A673 (cell line): Measurements from ENCODE around the gene MAP9. TPM values are rescaled to one million over a fixed set of nuclear protein-coding genes. Genes with fewer than 3 reads are reported as not detected.

Source experiments
- BruUV-seq: library from RNA; stranded (reverse); fragments of 400-500 nt; replicated peaks from 2 replicates; lab custom pipeline; 2021; lab: Mats Ljungman, UMichigan
- CTCF ChIA-PET: fragments of 300-600 bp; sonication (Branson Sonifier 250); formaldehyde crosslinking; loops from one replicate; lab custom pipeline; 2022; ENCODE audit warnings: antibody characterized with exemption; lab: Charles Lee
- POLR2A ChIA-PET: fragments of 300-600 bp; sonication (Branson Sonifier 250); formaldehyde crosslinking; loops from one replicate; lab custom pipeline; 2022; ENCODE audit warnings: antibody characterized with exemption; ENCODE audit not compliant: low non-redundant PET; lab: Charles Lee
- DNase-seq: peaks from one replicate; pipeline ENCODE4 v3.0.0-alpha.2; 2015; ENCODE audit warnings: low spot score
- H3K27ac ChIP-seq: fragments of 200-600 bp; sonication (generic); 2 replicates; pipeline ENCODE4 v1.5.1; 2016; ENCODE audit warnings: mixed run types, low read depth, mild to moderate bottlenecking, mixed read lengths, antibody characterized with exemption, low read length; ENCODE audit not compliant: poor library complexity, severe bottlenecking
- H3K27me3 ChIP-seq: fragments of 200-600 bp; sonication (generic); replicated peaks from 2 replicates; pipeline ENCODE4 v1.6.1; 2017; ENCODE audit warnings: mixed run types, low read depth, mild to moderate bottlenecking, mixed read lengths, antibody characterized with exemption, low read length; ENCODE audit not compliant: insufficient read depth, poor library complexity
- H3K36me3 ChIP-seq: fragments of 200-600 bp; sonication (generic); 2 replicates; pipeline ENCODE4 v1.6.1; 2016; ENCODE audit warnings: mixed run types, mild to moderate bottlenecking, mixed read lengths, antibody characterized with exemption, low read length; ENCODE audit not compliant: insufficient read depth, poor library complexity, severe bottlenecking
- H3K4me1 ChIP-seq: fragments of 200-600 bp; sonication (generic); 2 replicates; pipeline ENCODE4 v1.6.1; 2017; ENCODE audit warnings: mixed run types, mild to moderate bottlenecking, mixed read lengths, antibody characterized with exemption, low read length; ENCODE audit not compliant: insufficient read depth, poor library complexity, severe bottlenecking
- H3K4me3 ChIP-seq: fragments of 200-600 bp; sonication (generic); 2 replicates; pipeline ENCODE4 v1.5.1; 2016; ENCODE audit warnings: low read depth, mixed run types, mild to moderate bottlenecking, mixed read lengths, low read length; ENCODE audit not compliant: poor library complexity, severe bottlenecking
- H3K9me3 ChIP-seq: fragments of 200-600 bp; sonication (generic); 2 replicates; pipeline ENCODE4 v1.6.1; 2016; ENCODE audit warnings: mixed run types, low read depth, mild to moderate bottlenecking, mixed read lengths, antibody characterized with exemption, low read length; ENCODE audit not compliant: poor library complexity, severe bottlenecking
- EZH2 ChIP-seq: fragments of 200-600 bp; sonication (generic); IDR thresholded peaks from 2 replicates; pipeline ENCODE4 v1.6.1; 2017; ENCODE audit warnings: borderline replicate concordance, low read depth, mild to moderate bottlenecking, mixed read lengths, antibody characterized with exemption, low read length; ENCODE audit not compliant: poor library complexity, severe bottlenecking
- intact Hi-C: fragments of 100-400 bp; cut with micrococcal nuclease; formaldehyde crosslinking; loops from one replicate; pipeline ENCODE4 v1.10.0; 2022; ENCODE audit not compliant: unreplicated experiment
- total RNA-seq: library from RNA; stranded (reverse); gene quantifications from 2 replicates; pipeline ENCODE4 v1.2.3, GENCODE V29; 2021
- TF ChIP-seq, protein P1 (sequence below): fragments of 300-800, 200-600 bp; sonication (generic); conservative IDR thresholded peaks from 2 replicates; pipeline ENCODE4 v1.5.1; 2017; ENCODE audit warnings: low read depth, mild to moderate bottlenecking, antibody characterized with exemption, low read length, moderate library complexity, mixed read lengths

Gene MAP9
- total RNA-seq, 1 experiment from 2014 or later: 13.7 TPM

DNA sequence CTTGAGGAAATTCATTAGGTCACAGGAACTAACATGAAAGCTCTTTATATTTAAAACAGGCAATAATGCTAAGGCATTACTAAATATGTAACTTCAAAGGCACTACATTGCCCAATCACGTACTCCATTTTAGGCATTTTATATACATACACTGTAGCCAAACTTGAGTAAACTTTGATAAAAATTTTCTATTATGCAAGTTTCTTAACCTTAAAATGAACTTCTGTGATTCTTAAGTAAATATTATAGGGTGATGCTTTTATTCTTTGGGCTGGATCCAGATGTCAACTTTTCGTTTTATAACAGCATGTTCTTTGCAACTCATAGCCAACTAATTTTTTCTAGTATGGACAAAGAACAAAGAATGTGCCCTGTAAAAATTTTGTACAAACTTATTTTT lies 28.3 kb upstream of the MAP9 start:
- CTCF ChIA-PET: no interaction called here
- DNase-seq: no peak
- POLR2A ChIA-PET: no interaction called here

DNA sequence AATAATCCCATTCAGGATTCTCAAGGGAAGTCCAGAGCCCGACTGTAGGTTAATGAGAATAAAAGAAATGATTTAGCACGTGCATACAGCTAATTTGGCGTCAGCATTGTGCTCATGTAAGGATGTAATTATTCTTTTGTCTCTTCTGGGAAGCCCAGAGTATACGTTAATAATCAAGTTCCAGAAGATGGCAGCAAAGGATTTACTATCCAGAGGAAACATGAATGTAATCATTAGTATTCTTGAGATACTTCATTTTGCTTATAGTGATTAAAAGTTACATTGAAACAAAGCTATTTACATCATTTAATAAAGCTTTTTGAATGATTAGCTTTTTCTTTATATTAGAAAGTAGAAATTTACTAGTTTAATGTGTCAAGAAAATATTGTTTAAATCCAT lies 27.1 kb upstream of the MAP9 start:
- no peaks in the 10 kb centered on the region for H3K9me3 ChIP-seq
- no TSS peak for BruUV-seq
- peak; percentile 64 for DNase-seq
- no peak overlapping the region for H3K27ac ChIP-seq
- intact Hi-C loops: loop anchor here (1.0 to 5.0 kb wide), 2 partner anchors 383 to 548 kb away; partner anchors contain the start of gene CTSO
- TF ChIP-seq, protein P1, sequence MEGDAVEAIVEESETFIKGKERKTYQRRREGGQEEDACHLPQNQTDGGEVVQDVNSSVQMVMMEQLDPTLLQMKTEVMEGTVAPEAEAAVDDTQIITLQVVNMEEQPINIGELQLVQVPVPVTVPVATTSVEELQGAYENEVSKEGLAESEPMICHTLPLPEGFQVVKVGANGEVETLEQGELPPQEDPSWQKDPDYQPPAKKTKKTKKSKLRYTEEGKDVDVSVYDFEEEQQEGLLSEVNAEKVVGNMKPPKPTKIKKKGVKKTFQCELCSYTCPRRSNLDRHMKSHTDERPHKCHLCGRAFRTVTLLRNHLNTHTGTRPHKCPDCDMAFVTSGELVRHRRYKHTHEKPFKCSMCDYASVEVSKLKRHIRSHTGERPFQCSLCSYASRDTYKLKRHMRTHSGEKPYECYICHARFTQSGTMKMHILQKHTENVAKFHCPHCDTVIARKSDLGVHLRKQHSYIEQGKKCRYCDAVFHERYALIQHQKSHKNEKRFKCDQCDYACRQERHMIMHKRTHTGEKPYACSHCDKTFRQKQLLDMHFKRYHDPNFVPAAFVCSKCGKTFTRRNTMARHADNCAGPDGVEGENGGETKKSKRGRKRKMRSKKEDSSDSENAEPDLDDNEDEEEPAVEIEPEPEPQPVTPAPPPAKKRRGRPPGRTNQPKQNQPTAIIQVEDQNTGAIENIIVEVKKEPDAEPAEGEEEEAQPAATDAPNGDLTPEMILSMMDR: peak; percentile 50
- TF ChIP-seq EZH2: no peak
- no peak overlapping the region for H3K4me3 ChIP-seq
- ChIA-PET CTCF (interaction anchor here (0.6 kb wide), 2 partner anchors 12 to 586 kb away, joined by 3 to 7 read pairs; no protein-coding TSS in a partner anchor), POLR2A (no interaction called here)
- no peaks in the 10 kb centered on the region for H3K4me1 ChIP-seq
- no peaks in the 10 kb centered on the region for H3K36me3 ChIP-seq
- H3K27me3 ChIP-seq: no peaks in the 10 kb centered on the region

More for the DNA sequence above, 28.3 kb upstream of the MAP9 start:
- Histone ChIP-seq H3K4me3 (no peak overlapping the region), H3K27me3 (no peaks in the 10 kb centered on the region), H3K36me3 (no peaks in the 10 kb centered on the region), H3K27ac (no peak overlapping the region), H3K9me3 (no peaks in the 10 kb centered on the region), H3K4me1 (no peaks in the 10 kb centered on the region)
- intact Hi-C loops: no loop called here
- no TSS peak for BruUV-seq
- TF ChIP-seq EZH2: no peak
- TF ChIP-seq, protein P1: no peak

DNA sequence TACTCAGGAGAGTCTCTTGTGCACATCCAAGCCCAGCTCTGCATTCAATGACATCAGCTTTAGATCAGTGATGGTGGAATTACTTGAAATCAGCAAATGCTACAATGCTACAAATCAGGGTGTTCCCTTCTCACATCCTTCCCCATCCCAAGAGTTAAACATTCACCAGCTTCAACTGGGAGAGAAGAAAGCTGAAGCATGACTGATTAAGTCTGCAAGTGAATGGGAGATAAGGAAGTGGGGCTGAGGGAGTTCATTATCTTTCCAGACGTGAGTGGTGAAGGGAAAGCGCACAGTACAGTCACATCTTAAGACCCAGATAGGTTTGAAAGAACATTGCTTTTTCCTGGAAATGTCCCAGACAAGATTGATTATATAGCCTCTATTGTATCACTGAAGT lies 26.2 kb upstream of the MAP9 start:
- ChIA-PET POLR2A (no interaction called here), CTCF (no interaction called here)
- intact Hi-C loops: loop anchor here (5.0 kb wide), 1 partner anchor 549 kb away; the partner anchor contains the start of gene CTSO
- H3K4me3 ChIP-seq: no peak overlapping the region
- no peaks in the 10 kb centered on the region for H3K9me3 ChIP-seq
- no peaks in the 10 kb centered on the region for H3K27me3 ChIP-seq
- H3K27ac ChIP-seq: no peak overlapping the region
- H3K4me1 ChIP-seq: no peaks in the 10 kb centered on the region
- no TSS peak for BruUV-seq
- H3K36me3 ChIP-seq: no peaks in the 10 kb centered on the region
- DNase-seq: no peak
- no peak for TF ChIP-seq EZH2
- TF ChIP-seq, protein P1: no peak
